Stimulated activated CD8-positive, alpha-beta memory T cell treated with anti-CD3 and anti-CD28 coated beads, Interleukin-4, amount 100 ng/mL, for 24 hours (primary cell): ENCODE measurements around the gene RCC1.
"Not testable (repeated sequence)": the region's sequence is repeated elsewhere in the genome, so short reads cannot be mapped to it uniquely, and the experiment has no call there.

Experiments used
- DNase-seq: peaks from one replicate; pipeline ENCODE4 v3.0.0-alpha.2; 2020; ENCODE audit warnings: low read depth

The RCC1 gene

DNA sequence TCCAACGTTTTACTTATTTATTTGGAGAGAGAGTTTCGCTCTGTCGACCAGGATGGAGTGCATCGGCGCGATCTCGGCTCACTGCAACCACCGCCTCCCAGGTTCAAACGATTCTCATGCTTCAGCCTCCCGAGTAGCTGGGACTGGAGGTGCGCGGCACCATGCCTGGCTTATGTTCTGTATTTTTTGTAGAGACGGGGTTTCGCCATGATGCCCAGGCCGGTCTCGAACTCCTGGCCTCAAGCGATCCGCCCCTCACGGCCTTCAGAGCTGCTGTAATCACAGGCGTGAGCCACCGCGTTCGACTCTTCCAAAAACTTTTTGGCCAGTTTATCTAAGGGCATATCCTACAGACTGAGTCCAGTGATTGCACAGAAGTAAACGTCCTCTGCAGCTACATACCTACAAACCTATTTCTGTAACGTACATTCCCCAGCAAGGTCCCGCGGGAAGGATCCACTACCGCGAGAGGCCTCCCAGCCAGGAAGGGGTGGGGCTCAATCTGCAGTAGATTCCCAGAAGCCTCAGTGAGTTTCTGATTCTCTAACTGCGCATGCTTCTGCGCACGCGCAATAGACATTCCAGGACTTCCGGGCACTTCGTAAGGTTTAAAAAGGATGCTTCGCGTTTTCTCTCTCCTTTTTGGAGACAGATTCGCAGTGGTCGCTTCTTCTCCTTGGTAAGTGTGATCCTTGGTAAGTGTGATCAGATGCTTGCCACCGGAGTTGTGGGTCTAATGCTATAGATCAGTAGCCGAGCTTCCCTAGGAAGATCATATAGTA is at the start of gene RCC1:
Gene RCC1 (plus strand): TSS at position 638 of the 782 bp plus-strand sequence. CDS start 23,824 bp downstream, outside the sequence.
- DNase-seq, result peak; percentile 89

DNA sequence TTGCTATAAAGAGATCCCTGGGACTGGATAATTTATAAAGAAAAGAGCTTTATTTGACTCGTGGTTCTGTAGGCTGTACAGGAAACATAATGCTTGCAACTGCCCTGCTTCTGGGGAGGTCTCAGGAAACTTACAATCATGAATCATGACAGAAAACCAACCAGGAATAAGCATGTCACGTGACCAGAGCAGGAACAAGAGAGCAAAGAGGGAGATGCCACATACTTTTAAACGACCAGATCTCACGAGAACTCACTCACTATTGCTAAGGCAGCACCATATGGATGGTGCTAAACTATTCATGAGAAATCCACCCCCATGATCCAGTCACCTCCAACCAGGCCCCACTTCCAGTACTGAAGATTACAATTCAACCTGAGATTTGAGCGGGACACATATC is 49.8 kb upstream of the RCC1 start:
- no peak for DNase-seq

DNA sequence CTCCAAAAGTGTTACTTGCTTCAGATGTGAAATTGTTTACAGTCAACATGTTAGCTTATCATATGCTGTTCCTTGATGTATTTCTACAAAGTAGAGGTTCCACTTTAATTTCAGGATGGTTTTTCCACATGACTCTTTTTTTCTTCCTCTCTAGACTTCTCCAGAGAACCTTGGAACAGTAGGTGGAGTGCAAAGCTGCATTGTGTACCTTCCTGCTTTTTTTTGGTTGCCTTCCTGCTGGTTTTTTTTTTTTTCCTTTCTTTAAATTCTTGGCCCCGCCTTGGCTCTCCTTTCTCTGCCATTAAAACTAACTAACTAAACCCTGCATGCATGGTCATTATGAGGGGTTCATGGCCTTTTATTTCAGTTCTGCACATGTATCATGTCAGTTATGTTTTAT is 48.2 kb upstream of the RCC1 start:
- no peak for DNase-seq

GRCh38 chr1:28458237-28459228 is 47.3 kb upstream of the RCC1 start:
- no peak for DNase-seq

DNA sequence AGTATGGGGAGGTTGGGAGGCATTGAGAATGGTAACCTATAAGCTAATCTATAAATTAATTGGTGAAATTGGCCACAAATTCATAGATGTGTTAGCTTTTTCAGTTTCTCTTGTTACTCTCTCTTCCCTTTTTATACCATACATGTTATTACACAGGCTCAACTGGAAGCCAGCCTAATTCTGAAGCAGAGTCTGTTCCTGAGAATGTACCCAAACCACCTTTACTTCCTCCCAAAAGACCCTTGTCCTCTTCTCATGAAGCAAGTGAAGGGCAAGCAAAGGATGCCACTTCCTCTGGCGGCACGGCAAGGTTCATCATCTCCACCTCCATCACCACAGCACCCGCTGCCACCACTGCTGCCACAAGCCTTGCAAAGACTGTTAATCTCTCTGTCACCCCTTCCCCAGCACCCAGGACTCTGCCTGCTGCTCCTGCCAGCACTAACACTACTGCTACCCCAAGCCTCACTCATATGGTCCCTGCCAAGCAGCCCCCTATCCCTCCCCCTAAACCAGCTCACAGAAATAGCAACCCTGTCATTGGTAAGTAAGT is 39.5 kb upstream of the RCC1 start:
- DNase-seq, result no peak

DNA sequence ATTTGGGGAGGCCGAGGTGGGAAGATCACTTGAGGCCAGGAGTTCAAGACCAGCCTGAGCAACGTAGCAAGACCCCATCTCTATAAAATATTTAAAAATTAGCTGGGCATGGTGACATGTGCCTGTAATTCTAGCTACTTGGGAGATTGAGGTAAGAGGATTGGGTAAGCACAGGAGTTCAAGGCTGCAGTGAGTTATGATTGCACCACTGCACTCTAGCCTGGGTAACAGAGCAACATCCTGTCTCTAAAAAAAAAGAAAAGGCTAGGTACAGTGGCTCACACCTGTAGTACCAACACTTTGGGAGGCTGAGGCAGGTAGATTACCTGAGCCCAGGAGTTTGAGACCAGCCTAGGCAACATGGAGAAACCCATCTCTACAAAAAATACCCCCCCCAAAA is 35.7 kb upstream of the RCC1 start:
- DNase-seq, result no peak

DNA sequence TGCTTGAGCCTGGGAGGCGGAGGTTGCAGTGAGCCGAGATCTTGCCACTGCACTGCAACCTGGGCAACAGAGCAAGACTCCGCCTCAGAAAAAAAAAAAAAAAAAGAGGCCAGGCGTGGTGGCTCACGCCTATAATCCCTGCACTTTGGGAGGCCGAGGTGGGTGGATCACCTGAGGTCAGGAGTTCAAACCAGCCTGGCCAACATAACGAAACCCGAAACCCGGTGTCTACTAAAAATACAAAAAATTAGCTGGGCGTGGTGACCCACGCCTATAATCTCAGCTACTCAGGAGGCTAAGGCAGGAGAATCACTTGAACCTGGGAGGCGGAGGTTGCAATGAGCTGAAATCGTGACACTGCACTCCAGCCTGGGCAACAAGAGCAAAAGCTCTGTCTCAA is 26.3 kb upstream of the RCC1 start:
- not testable (repeated sequence) for DNase-seq

DNA sequence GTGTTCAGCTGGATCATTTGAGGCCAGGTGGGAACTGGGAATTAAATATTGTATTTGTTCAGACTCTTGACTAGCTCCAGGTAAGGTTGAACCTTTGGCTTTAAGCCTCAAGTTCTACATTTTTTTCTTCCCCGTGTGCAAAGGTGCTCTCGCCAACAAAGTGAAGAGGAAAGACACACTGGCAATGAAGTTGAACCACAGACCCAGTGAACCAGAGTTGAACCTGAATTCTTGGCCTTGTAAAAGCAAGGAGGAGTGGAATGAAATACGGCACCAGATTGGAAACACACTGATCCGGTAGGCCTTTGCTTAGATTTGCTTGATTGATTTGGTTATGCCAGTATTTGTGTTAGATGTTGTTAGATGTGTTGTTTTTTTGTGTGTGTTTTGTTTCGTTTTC is 25.5 kb upstream of the RCC1 start:
- no peak for DNase-seq

DNA sequence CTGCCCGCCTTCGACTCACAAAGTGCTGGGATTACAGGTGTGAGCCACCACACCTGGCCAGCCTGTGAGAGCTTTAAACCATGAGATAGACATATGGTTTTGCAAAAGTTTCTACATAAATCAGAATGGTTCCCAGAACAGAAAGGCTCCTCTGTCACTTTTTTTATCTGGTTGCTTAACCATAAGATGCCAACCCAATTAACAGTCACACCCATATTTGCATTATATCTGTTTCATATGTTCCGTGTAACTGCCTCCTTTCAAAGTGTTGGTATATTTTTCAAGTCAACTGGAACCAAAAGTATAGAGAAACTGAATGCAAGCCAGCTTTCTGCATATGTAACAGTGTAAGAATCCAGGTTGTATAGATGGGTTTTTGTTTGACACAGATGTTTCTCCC is 23.7 kb upstream of the RCC1 start:
- DNase-seq, result no peak

DNA sequence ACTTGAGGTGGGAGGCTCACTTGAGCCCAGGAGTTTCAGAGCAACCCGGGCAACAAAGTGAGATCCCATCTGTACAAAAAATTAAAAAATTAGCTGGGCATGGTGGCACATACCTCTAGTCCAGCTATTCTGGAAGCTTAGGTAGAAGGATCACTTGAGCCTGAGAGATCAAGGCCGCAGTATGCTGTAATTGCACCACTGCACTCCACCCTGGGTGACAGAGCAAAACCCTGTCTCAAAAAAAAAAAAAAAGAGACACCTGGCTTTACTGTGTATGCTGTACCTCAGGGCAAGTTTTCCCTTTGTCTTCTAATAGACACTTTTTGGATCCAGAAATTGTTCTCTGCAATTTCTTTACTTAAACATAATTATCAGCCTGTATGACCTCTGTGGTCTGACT is 23.1 kb upstream of the RCC1 start:
- no peak for DNase-seq

DNA sequence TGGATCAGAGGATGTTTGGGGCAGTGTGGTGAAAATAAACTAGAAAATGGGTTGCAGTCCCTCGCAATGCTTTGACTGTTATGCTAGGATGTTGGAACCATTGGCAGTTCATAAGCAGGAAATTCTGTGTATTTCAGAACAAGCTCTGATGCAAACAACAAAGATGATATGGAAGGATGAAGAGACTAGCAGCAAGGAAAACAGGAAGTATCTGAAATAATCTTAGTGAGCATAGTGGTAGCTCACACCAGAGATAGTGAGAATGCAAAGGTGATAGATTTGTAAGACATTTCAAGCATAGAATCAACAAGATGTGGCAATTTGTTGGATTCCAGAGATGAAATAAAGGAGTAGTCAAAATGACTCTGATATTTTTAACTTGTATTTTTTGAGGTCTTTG is 11.1 kb upstream of the RCC1 start:
- no peak for DNase-seq

DNA sequence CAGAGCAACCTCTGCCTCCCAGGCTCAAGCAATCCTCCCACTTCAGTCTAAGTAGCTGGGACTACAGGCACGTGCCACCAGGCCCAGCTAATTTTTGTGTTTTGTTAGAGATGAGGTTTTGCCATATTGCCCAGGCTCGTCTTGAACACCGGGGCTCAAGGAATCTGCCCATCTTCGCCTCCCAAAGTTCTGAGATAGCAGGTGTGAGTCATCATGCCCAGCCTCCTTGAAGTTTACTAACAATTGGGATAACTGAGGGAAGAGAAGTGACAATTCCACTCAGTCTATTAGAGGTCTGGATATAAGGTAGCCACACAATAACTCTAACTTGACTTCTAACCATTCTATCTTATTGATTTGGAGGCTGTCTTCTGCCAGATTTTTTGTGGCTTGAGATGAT is 6.3 kb upstream of the RCC1 start:
- DNase-seq, result no peak

GRCh38 chr1:28501925-28502324 is 3.9 kb upstream of the RCC1 start:
- no peak for DNase-seq

GRCh38 chr1:28503117-28503516 is 2.7 kb upstream of the RCC1 start:
- DNase-seq, result no peak

DNA sequence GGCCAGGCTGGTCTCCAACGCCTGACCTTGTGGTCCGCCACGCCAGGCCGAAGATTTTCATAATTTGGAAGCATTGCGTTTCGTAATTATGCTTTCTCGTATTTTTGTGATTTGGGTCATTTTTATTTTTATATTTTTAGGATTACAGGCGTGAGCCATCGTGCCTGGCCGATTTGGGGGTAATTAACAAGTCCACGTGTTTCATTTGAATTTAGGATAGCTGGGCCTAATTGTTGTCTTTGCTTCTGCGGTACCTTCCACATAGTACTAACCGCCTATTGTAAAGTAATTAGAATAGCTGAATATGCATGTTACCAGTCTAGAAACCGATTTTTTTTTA is 1.0 kb downstream of the RCC1 start:
- no peak for DNase-seq

- DNase-seq, result peak; percentile 24
Observed at GRCh38 chr1:28507247-28507645, 1.4 kb downstream of the RCC1 start.

GRCh38 chr1:28507646-28508434 is 2.0 kb downstream of the RCC1 start:
- no peak for DNase-seq

GRCh38 chr1:28508435-28508754 is 2.6 kb downstream of the RCC1 start:
- no peak for DNase-seq

DNA sequence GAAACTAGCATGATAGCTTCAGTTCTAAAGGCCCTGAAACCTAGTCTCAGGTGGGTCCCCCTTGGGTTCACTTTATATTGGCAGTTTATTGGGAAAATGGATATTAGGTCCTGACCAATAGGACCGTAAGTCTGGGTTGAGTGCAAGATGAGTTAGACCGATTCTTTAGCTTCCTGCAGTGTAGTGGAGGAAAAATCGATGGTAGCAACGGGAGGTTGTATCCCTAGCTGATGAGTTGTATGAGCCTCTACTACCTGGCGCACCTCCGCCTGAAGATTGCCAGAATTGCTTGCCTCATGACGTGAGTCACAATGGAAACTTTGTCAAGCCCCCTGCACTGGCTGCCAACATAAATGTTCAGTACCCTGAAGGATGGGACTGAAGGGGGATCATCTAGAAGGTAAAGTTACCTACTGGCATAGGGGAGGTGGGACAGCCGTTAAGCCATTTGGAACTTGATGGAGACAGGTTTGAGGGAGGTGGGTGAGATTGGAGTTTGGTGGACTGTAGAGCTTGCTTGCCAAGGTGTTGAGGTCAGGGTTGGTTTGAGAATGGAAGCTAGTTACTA is 3.9 kb downstream of the RCC1 start:
- DNase-seq, result peak; percentile 21

- DNase-seq, result peak; percentile 18
Observed at GRCh38 chr1:28510273-28510969, 4.6 kb downstream of the RCC1 start.

DNA sequence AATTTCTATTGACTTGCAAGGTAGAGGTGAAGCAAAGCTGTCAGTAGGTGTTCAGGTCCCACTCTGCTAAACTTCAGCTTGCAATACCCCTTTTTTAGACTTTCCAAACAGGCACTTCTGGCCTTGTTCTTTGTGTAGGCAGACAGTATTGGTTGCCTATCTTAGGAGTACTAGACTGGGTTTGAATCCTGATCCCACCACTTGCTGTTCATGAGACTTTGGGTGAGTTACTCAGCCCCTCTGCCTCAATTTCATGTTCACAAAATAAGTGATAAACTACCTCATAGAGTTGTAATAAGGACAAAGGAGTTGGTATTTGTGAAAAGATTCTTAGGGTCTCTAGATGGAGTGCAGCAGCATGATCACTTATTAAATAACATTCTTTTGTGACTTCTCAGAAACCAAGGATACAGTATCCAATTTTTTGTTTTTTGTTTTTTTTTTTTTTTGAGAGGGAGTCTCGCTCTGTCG is 5.2 kb downstream of the RCC1 start:
- DNase-seq, result no peak
